ENCODE measurements around the gene GPR33. TPM values are rescaled to one million over a fixed set of nuclear protein-coding genes. Genes with fewer than 3 reads are reported as not detected.
"Not testable (repeated sequence)": the region's sequence is repeated elsewhere in the genome, so short reads cannot be mapped to it uniquely, and the experiment has no call there.

GPR33 gene
- total RNA-seq, 1 donor from 2014 or later, result not detected

GRCh38 chr14:31466554-31466953, 21.3 kb downstream of the GPR33 start:
- no peaks in the 10 kb centered on the region for H3K9me3 Mint-ChIP-seq (ENCODE audit: unreplicated experiment)
- DNase-seq, result no peak
- H3K36me3 Mint-ChIP-seq (ENCODE audit: unreplicated experiment), result no peaks in the 10 kb centered on the region
- H3K4me1 Mint-ChIP-seq (ENCODE audit: low read depth, unreplicated experiment), result no peaks in the 10 kb centered on the region
- H3K4me3 Mint-ChIP-seq (ENCODE audit: unreplicated experiment), result no peak overlapping the region
- no peaks in the 10 kb centered on the region for H3K27me3 Mint-ChIP-seq (ENCODE audit: unreplicated experiment)
- TF ChIP-seq, protein P1, sequence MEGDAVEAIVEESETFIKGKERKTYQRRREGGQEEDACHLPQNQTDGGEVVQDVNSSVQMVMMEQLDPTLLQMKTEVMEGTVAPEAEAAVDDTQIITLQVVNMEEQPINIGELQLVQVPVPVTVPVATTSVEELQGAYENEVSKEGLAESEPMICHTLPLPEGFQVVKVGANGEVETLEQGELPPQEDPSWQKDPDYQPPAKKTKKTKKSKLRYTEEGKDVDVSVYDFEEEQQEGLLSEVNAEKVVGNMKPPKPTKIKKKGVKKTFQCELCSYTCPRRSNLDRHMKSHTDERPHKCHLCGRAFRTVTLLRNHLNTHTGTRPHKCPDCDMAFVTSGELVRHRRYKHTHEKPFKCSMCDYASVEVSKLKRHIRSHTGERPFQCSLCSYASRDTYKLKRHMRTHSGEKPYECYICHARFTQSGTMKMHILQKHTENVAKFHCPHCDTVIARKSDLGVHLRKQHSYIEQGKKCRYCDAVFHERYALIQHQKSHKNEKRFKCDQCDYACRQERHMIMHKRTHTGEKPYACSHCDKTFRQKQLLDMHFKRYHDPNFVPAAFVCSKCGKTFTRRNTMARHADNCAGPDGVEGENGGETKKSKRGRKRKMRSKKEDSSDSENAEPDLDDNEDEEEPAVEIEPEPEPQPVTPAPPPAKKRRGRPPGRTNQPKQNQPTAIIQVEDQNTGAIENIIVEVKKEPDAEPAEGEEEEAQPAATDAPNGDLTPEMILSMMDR (IDR thresholded peaks at IDR 0.05; ENCODE audit: partially characterized antibody, unreplicated experiment), result no peak
- H3K27ac Mint-ChIP-seq (ENCODE audit: unreplicated experiment), result no peak overlapping the region

DNA sequence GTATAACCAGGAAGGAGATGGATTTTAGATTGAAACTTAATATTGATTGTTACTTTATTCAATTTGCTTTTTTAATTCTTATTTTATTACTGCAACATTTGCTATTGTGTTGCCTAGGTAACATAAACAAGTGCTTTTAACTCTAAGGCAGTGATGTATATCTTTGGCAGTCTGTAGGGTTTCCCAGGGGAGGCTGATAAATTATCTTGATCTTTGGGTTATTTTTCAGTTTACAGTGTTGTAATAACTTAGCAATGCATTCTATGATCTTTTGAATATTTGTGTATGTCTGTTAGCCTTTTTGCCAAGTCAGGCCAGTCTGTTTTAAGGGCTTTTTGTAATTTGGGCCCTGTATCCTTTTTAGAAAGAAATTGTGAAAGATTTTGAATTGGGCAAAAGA, 22.7 kb downstream of the GPR33 start:
- no peak overlapping the region for H3K4me3 Mint-ChIP-seq (ENCODE audit: unreplicated experiment)
- no peaks in the 10 kb centered on the region for H3K36me3 Mint-ChIP-seq (ENCODE audit: unreplicated experiment)
- H3K27ac Mint-ChIP-seq (ENCODE audit: unreplicated experiment), result no peak overlapping the region
- TF ChIP-seq, protein P1 (IDR thresholded peaks at IDR 0.05; ENCODE audit: partially characterized antibody, unreplicated experiment), result no peak
- DNase-seq, result no peak
- H3K4me1 Mint-ChIP-seq (ENCODE audit: low read depth, unreplicated experiment), result no peaks in the 10 kb centered on the region
- H3K27me3 Mint-ChIP-seq (ENCODE audit: unreplicated experiment), result no peaks in the 10 kb centered on the region
- H3K9me3 Mint-ChIP-seq (ENCODE audit: unreplicated experiment), result no peaks in the 10 kb centered on the region

DNA sequence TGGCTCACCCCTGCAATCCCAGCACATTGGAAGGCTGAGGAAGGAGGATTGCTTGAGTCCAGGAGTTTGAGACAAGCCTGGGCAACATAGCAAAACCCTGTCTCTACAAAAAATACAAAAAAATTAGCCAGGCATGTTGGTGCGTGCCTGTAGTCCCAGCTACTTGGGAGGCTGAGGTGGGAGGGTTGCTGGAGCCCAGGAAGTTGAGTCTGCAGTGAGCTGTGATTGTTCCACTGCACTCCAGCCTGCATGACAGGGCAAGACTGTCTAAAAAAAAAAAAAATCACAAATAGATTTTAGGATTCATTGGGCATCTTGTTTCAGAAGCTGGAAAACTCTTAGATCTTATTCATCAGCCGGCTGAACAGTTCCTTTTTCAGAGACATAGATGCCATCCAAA, 25.4 kb downstream of the GPR33 start:
- not testable (repeated sequence) for H3K36me3 Mint-ChIP-seq (ENCODE audit: unreplicated experiment); H3K27ac Mint-ChIP-seq (ENCODE audit: unreplicated experiment)

GRCh38 chr14:31461545-31461944, 26.3 kb downstream of the GPR33 start:
- Mint-ChIP-seq H3K27ac (ENCODE audit: unreplicated experiment) (no peak overlapping the region), H3K9me3 (ENCODE audit: unreplicated experiment) (peaks cover 1% of the 10 kb centered on the region), H3K4me1 (ENCODE audit: low read depth, unreplicated experiment) (peaks cover 11% of the 10 kb centered on the region), H3K36me3 (ENCODE audit: unreplicated experiment) (no peaks in the 10 kb centered on the region), H3K27me3 (ENCODE audit: unreplicated experiment) (peaks cover 2% of the 10 kb centered on the region), H3K4me3 (ENCODE audit: unreplicated experiment) (no peak overlapping the region)
- TF ChIP-seq, protein P1 (IDR thresholded peaks at IDR 0.05; ENCODE audit: partially characterized antibody, unreplicated experiment), result no peak
- no peak for DNase-seq

More for the DNA sequence above, 25.4 kb downstream of the GPR33 start:
- H3K27me3 Mint-ChIP-seq (ENCODE audit: unreplicated experiment); H3K4me1 Mint-ChIP-seq (ENCODE audit: low read depth, unreplicated experiment); H3K4me3 Mint-ChIP-seq (ENCODE audit: unreplicated experiment); DNase-seq; H3K9me3 Mint-ChIP-seq (ENCODE audit: unreplicated experiment): not testable (repeated sequence)

DNA sequence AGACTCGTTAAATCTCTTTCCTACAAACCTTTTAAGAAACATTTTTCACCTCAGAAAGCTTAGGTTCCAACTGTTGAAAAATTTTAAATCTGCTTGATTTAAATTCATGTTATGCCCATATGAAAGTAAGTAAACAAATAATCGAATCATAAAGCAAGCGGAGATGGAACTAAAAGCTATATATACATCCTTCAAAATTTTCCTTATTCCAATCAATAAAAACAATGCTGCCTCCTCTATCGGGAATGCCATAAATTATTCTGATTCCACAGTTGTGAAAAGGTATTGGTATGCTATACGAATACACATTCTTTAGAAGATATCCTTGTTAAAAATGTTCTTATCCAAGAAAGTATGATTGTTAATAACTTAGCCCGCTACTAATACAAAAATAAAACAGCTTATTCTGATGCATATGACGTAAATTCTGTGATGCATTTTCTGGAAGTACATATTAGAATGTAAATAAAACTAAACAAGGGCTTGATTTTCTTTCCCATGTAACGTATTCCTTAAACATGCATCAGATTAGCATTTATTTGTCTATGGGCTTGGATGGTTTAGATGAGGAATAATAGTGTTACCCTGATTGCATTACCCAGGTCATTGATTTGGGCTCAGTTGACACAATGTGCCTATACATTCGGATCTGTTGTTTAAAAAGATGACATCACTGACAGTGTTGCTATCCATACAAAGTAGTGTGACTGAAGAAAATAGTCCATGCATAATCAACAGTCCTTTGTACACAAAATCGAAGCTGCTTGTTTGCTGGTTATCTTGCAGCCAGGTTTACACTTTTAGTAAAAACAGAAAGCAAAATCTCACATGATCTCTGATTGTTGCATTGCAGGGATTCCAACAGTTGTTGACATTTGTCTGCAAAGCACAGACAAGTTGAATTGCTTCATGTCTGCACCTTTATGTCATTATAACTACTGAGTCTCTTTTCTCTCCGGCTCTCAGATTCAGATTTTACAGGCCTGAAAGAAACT, 29.9 kb downstream of the GPR33 start:
- Mint-ChIP-seq H3K27ac (ENCODE audit: unreplicated experiment) (peak overlapping the region; percentile 12), H3K4me3 (ENCODE audit: unreplicated experiment) (peak overlapping the region; percentile 95), H3K27me3 (ENCODE audit: unreplicated experiment) (peaks cover 2% of the 10 kb centered on the region), H3K9me3 (ENCODE audit: unreplicated experiment) (peaks cover 1% of the 10 kb centered on the region), H3K4me1 (ENCODE audit: low read depth, unreplicated experiment) (peaks cover 14% of the 10 kb centered on the region), H3K36me3 (ENCODE audit: unreplicated experiment) (no peaks in the 10 kb centered on the region)
- TF ChIP-seq, protein P1 (IDR thresholded peaks at IDR 0.05; ENCODE audit: partially characterized antibody, unreplicated experiment), result no peak
- no peak for DNase-seq
